ENCODE measurements around the gene HENMT1.

DNA sequence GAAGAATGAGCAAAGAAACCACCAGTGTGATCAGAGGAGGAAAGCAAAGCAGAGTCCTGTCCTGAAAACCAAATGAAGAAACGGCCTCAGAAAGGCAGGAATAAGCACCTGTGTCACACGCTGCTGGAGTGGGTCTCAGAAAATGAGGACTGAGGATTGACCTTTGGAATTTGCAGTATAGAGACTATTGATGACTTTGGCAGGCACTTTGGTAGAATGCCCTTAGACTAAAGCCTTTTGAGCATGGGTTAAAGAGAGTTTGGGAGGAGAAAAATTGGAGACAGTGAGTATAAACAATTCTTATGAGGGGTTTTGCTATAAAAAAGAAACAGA, 43.2 kb downstream of the HENMT1 start:
- TF ChIP-seq, protein P1, sequence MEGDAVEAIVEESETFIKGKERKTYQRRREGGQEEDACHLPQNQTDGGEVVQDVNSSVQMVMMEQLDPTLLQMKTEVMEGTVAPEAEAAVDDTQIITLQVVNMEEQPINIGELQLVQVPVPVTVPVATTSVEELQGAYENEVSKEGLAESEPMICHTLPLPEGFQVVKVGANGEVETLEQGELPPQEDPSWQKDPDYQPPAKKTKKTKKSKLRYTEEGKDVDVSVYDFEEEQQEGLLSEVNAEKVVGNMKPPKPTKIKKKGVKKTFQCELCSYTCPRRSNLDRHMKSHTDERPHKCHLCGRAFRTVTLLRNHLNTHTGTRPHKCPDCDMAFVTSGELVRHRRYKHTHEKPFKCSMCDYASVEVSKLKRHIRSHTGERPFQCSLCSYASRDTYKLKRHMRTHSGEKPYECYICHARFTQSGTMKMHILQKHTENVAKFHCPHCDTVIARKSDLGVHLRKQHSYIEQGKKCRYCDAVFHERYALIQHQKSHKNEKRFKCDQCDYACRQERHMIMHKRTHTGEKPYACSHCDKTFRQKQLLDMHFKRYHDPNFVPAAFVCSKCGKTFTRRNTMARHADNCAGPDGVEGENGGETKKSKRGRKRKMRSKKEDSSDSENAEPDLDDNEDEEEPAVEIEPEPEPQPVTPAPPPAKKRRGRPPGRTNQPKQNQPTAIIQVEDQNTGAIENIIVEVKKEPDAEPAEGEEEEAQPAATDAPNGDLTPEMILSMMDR (IDR thresholded peaks at IDR 0.05 in 2 of 3, conservative IDR thresholded peaks at IDR 0.05 in 1 of 3; ENCODE audit: insufficient read depth in 2 of 3, low read depth in 1 of 3, low read length in 3 of 3) = no peak
- TF ChIP-seq POLR2AphosphoS5 (IDR thresholded peaks at IDR 0.05; ENCODE audit: control insufficient read depth, insufficient read depth, low read depth, low read length) (no peak), MEF2A (IDR thresholded peaks at IDR 0.05; ENCODE audit: control insufficient read depth, low read depth, low read length) (no peak), STAT5B (CRISPR knock-in tag; IDR thresholded peaks at IDR 0.05) (no peak), CHD4 (IDR thresholded peaks at IDR 0.05; ENCODE audit: insufficient read depth, insufficient replicate concordance, low read depth, low read length, poor library complexity, severe bottlenecking) (no peak), PHF8 (IDR thresholded peaks at IDR 0.05; ENCODE audit: borderline replicate concordance, low read length) (no peak), MAFG (tag; conservative IDR thresholded peaks at IDR 0.05) (no peak)
